Vagina (tissue), 2 donors: ENCODE data around the gene TMED10. TPM values are rescaled to one million over a fixed set of nuclear protein-coding genes. Genes with fewer than 3 reads are reported as not detected.

Experiments used
- DNase-seq, 2 donors: peaks; one replicate each; pipeline ENCODE4 v3.0.0-alpha.2; 2017; ENCODE audit errors: extremely low spot score in 2 of 2
- H3K27ac ChIP-seq: fragments of 200-600 bp; sonication (generic); one replicate; pipeline ENCODE4 v1.5.1; 2019
- H3K27me3 ChIP-seq: fragments of 200-600 bp; sonication (generic); one replicate; pipeline ENCODE4 v1.5.1; 2019
- H3K36me3 ChIP-seq, 2 donors: fragments of 200-600 bp; sonication (generic); one replicate each; pipeline ENCODE4 v1.5.1; 2017 to 2019
- H3K4me1 ChIP-seq: fragments of 200-600 bp; sonication (generic); one replicate; pipeline ENCODE4 v1.5.1; 2019
- H3K4me3 ChIP-seq, 2 donors: fragments of 200-600 bp; sonication (generic); 1 replicate in 1 of 2; 2 replicates in 1 of 2; pipeline ENCODE4 v1.5.1; 2016 to 2019
- H3K9me3 ChIP-seq: fragments of 200-600 bp; sonication (generic); one replicate; pipeline ENCODE4 v1.5.1; 2019
- CTCF ChIP-seq, 3 experiments: fragments of 450-650 bp in 2 of 3; fragments of 200-600 bp in 1 of 3; sonication (generic) in 1 of 3; IDR thresholded peaks; one replicate each; pipeline ENCODE4 v1.5.1; 2017 to 2019; ENCODE audit warnings: antibody characterized with exemption in 3 of 3, mild to moderate bottlenecking in 2 of 3, moderate library complexity in 2 of 3
- POLR2A ChIP-seq, 2 donors: fragments of 450-650 bp; IDR thresholded peaks; one replicate each; pipeline ENCODE4 v1.6.1; 2017; ENCODE audit warnings: antibody characterized with exemption in 2 of 2, mild to moderate bottlenecking in 2 of 2, moderate library complexity in 2 of 2
- POLR2AphosphoS5 ChIP-seq, 2 donors: sonication (generic); formaldehyde crosslinking; IDR thresholded peaks; one replicate each; pipeline ENCODE4 v1.9.0; 2017; ENCODE audit warnings: antibody characterized with exemption in 2 of 2, mild to moderate bottlenecking in 2 of 2, low read depth in 1 of 2; ENCODE audit not compliant: insufficient read depth in 1 of 2
- intact Hi-C: fragments of 100-400 bp; cut with DNase I; formaldehyde crosslinking; loops from one replicate; pipeline ENCODE4 v1.15.1; 2023
- total RNA-seq: library from RNA; depleted of rRNA; stranded (reverse); fragments of >200 nt; gene quantifications from one replicate; pipeline ENCODE4 v1.2.3, GENCODE V29; 2016

Gene TMED10
- total RNA-seq, 1 donor from 2014 or later: 249 TPM

GRCh38 chr14:75213172-75213571, 36.8 kb upstream of the TMED10 start:
- Histone ChIP-seq H3K36me3 (no peaks in the 10 kb centered on the region), H3K27me3 (no peaks in the 10 kb centered on the region), H3K27ac (no peak overlapping the region), H3K9me3 (no peaks in the 10 kb centered on the region), H3K4me3 (no peak overlapping the region), H3K4me1 (no peaks in the 10 kb centered on the region)
- TF ChIP-seq POLR2A (IDR thresholded peaks at IDR 0.05) (no peak), CTCF (IDR thresholded peaks at IDR 0.05) (no peak), POLR2AphosphoS5 (IDR thresholded peaks at IDR 0.05; ENCODE audit: insufficient read depth in 1 of 2, low read depth in 1 of 2) (no peak)
- intact Hi-C loops: no loop called here
- DNase-seq: no peak

GRCh38 chr14:75208843-75209242, 32.4 kb upstream of the TMED10 start:
- H3K4me1 ChIP-seq: no peaks in the 10 kb centered on the region
- TF ChIP-seq POLR2A (IDR thresholded peaks at IDR 0.05) (no peak), POLR2AphosphoS5 (IDR thresholded peaks at IDR 0.05; ENCODE audit: insufficient read depth in 1 of 2, low read depth in 1 of 2) (no peak), CTCF (IDR thresholded peaks at IDR 0.05) (no peak)
- intact Hi-C loops: no loop called here

GRCh38 chr14:75206190-75206589, 29.8 kb upstream of the TMED10 start:
- H3K4me1 ChIP-seq: peaks cover 1% of the 10 kb centered on the region
- intact Hi-C loops: no loop called here
- H3K9me3 ChIP-seq: no peaks in the 10 kb centered on the region
- H3K27me3 ChIP-seq: no peaks in the 10 kb centered on the region
- no peak for TF ChIP-seq CTCF (IDR thresholded peaks at IDR 0.05)
- no peak for TF ChIP-seq POLR2AphosphoS5 (IDR thresholded peaks at IDR 0.05; ENCODE audit: insufficient read depth in 1 of 2, low read depth in 1 of 2)
- TF ChIP-seq POLR2A (IDR thresholded peaks at IDR 0.05): no peak
- H3K4me3 ChIP-seq: no peak overlapping the region
- no peak for DNase-seq
- H3K36me3 ChIP-seq: no peaks in the 10 kb centered on the region
- no peak overlapping the region for H3K27ac ChIP-seq

More at GRCh38 chr14:75208843-75209242, 32.4 kb upstream of the TMED10 start:
- Histone ChIP-seq H3K4me3 (no peak overlapping the region), H3K9me3 (no peaks in the 10 kb centered on the region), H3K36me3 (no peaks in the 10 kb centered on the region), H3K27me3 (no peaks in the 10 kb centered on the region), H3K27ac (no peak overlapping the region)
- no peak for DNase-seq

- no peak for TF ChIP-seq POLR2AphosphoS5 (IDR thresholded peaks at IDR 0.05; ENCODE audit: insufficient read depth in 1 of 2, low read depth in 1 of 2)
- no peak for TF ChIP-seq CTCF (IDR thresholded peaks at IDR 0.05)
- no peak for TF ChIP-seq POLR2A (IDR thresholded peaks at IDR 0.05)
- H3K27ac ChIP-seq: no peak overlapping the region
- DNase-seq: no peak
- no peaks in the 10 kb centered on the region for H3K9me3 ChIP-seq
- H3K36me3 ChIP-seq: no peaks in the 10 kb centered on the region
- intact Hi-C loops: no loop called here
- peaks cover 7% of the 10 kb centered on the region for H3K4me1 ChIP-seq
- H3K27me3 ChIP-seq: no peaks in the 10 kb centered on the region
- no peak overlapping the region for H3K4me3 ChIP-seq
Measured at GRCh38 chr14:75205591-75205990, 29.2 kb upstream of the TMED10 start.

- DNase-seq: no peak
- no peaks in the 10 kb centered on the region for H3K36me3 ChIP-seq
- H3K27ac ChIP-seq: peak overlapping the region; percentile 14
- H3K9me3 ChIP-seq: no peaks in the 10 kb centered on the region
- intact Hi-C loops: no loop called here
- H3K4me3 ChIP-seq: no peak overlapping the region
- H3K27me3 ChIP-seq: no peaks in the 10 kb centered on the region
- H3K4me1 ChIP-seq: peaks cover 19% of the 10 kb centered on the region
- TF ChIP-seq CTCF (IDR thresholded peaks at IDR 0.05) (no peak), POLR2AphosphoS5 (IDR thresholded peaks at IDR 0.05; ENCODE audit: insufficient read depth in 1 of 2, low read depth in 1 of 2) (peak in 1 of 2 donors; percentile 64), POLR2A (IDR thresholded peaks at IDR 0.05) (no peak)
Measured at GRCh38 chr14:75204116-75204515, 27.7 kb upstream of the TMED10 start.
